Measurements from ENCODE around the gene TTLL11.

GRCh38 chr9:121850366-121850765 lies 242.7 kb downstream of the TTLL11 start:
- TF ChIP-seq POLR2AphosphoS5 (IDR thresholded peaks at IDR 0.05) (no peak), CTCF (IDR thresholded peaks at IDR 0.05) (no peak), EP300 (IDR thresholded peaks at IDR 0.05) (no peak), POLR2A (IDR thresholded peaks at IDR 0.05) (no peak)

Measured in suprapubic skin (tissue), 4 donors.